ENCODE measurements around the gene FBLN1. TPM values are rescaled to one million over a fixed set of nuclear protein-coding genes. Genes with fewer than 3 reads are reported as not detected.

FBLN1 gene
- total and polyA plus RNA-seq, 9 of the 15 experiments (the other 6 are each of a cell fraction or from before 2014, with no cell fraction given): 0.66 TPM; not detected in 8

- TF ChIP-seq CC2D1A (IDR thresholded peaks at IDR 0.05) (no peak), NR3C1 (CRISPR knock-in tag; IDR thresholded peaks at IDR 0.05) (no peak)
- H3K27me3 ChIP-seq (ENCODE audit: control insufficient read depth in 2 of 2, insufficient read depth in 2 of 2, low read length in 2 of 2): peaks cover 2 to 48% of the 10 kb centered on the region in 2 experiments; a peak in 4 of 5 replicates
- no peaks in the 10 kb centered on the region for H3K79me2 ChIP-seq (ENCODE audit: control insufficient read depth, insufficient read depth, low read length)
- FAIRE-seq (no peak), DNase-seq (ENCODE audit: extremely low read depth in 1 of 4, low spot score in 3 of 4) (no peak), ATAC-seq (no peak)
- ChIA-PET POLR2A (no interaction called here), CTCF (ENCODE audit: low intra/inter-chr PET ratio) (no interaction called here)
- WGBS (ENCODE audit: insufficient coverage, low coverage, missing lambda C conversion rate): under 1% methylated on average over 13 of the region's 20 CpGs
- no peaks in the 10 kb centered on the region for H3K9me3 ChIP-seq (replicated peaks; ENCODE audit: control insufficient read depth, insufficient read depth, low read depth, low read length)
- H3K9me1 ChIP-seq (ENCODE audit: control insufficient read depth, insufficient read depth, low read length): no peaks in the 10 kb centered on the region
- no peaks in the 10 kb centered on the region; a peak in 1 of 5 replicates for H3K4me1 ChIP-seq (replicated peaks in 1 of 2; ENCODE audit: control insufficient read depth in 2 of 2, insufficient read depth in 2 of 2, low read length in 2 of 2)
- no peak overlapping the region for H2AFZ ChIP-seq (ENCODE audit: low read depth, low read length)
- intact Hi-C loops (cut with micrococcal nuclease): no loop called here
- H3K9ac ChIP-seq (ENCODE audit: insufficient read depth in 1 of 2, low read depth in 2 of 2, low read length in 2 of 2): no peak overlapping the region
- H3K4me2 ChIP-seq (ENCODE audit: insufficient read depth, low read length): no peak overlapping the region
- H3K27ac ChIP-seq (ENCODE audit: extremely low read depth, low read depth, low read length): no peak overlapping the region
- no peak overlapping the region for H3K4me3 ChIP-seq
- H3K36me3 ChIP-seq (ENCODE audit: control insufficient read depth, insufficient read depth, low read length): no peaks in the 10 kb centered on the region
- H4K20me1 ChIP-seq (replicated peaks; ENCODE audit: control insufficient read depth, insufficient read depth, low read length): 0 out of 2 replicates have a peak, but pooled peaks cover 5% of the 10 kb centered on the region
- BruUV-seq (replicated peaks): no TSS peak
- in situ Hi-C loops (cut with MboI): no loop called here
These were observed 60.8 kb downstream of the FBLN1 start for GRCh38 chr22:45563362-45564040.

GRCh38 chr22:45564349-45565030 lies 61.8 kb downstream of the FBLN1 start:
- ATAC-seq: no peak
- WGBS (ENCODE audit: insufficient coverage, low coverage, missing lambda C conversion rate): 1% methylated on average over 11 of the region's 13 CpGs
- no peak for FAIRE-seq
- H3K79me2 ChIP-seq (ENCODE audit: control insufficient read depth, insufficient read depth, low read length): no peaks in the 10 kb centered on the region
- H2AFZ ChIP-seq (ENCODE audit: low read depth, low read length): no peak overlapping the region
- H3K36me3 ChIP-seq (ENCODE audit: control insufficient read depth, insufficient read depth, low read length): no peaks in the 10 kb centered on the region
- no peak overlapping the region for H3K27ac ChIP-seq (ENCODE audit: extremely low read depth, low read depth, low read length)
- no peak for DNase-seq (ENCODE audit: extremely low read depth in 1 of 4, low spot score in 3 of 4)
- H4K20me1 ChIP-seq (replicated peaks; ENCODE audit: control insufficient read depth, insufficient read depth, low read length): 0 out of 2 replicates have a peak, but pooled peaks cover 5% of the 10 kb centered on the region
- POLR2A ChIA-PET: interaction anchor here (0.5 kb wide), 1 partner anchor 28 kb away, joined by 3 read pairs; no protein-coding TSS in a partner anchor
- CTCF ChIA-PET (ENCODE audit: low intra/inter-chr PET ratio): no interaction called here
- no peak overlapping the region for H3K9ac ChIP-seq (ENCODE audit: insufficient read depth in 1 of 2, low read depth in 2 of 2, low read length in 2 of 2)
- TF ChIP-seq ZNF143 (CRISPR knock-in tag; IDR thresholded peaks at IDR 0.05) (no peak), ARHGAP35 (IDR thresholded peaks at IDR 0.05; ENCODE audit: partially characterized antibody) (no peak), SMC3 (conservative IDR thresholded peaks at IDR 0.05; ENCODE audit: insufficient read depth, low read depth, low read length) (no peak), NR3C1 (CRISPR knock-in tag; IDR thresholded peaks at IDR 0.05) (no peak), EHMT2 (IDR thresholded peaks at IDR 0.05) (no peak), ZNF655 (CRISPR knock-in tag; IDR thresholded peaks at IDR 0.05) (no peak), HNRNPUL1 (IDR thresholded peaks at IDR 0.05; ENCODE audit: low read length) (no peak), SMARCA4 (IDR thresholded peaks at IDR 0.05) (no peak), ZNF512 (tag; IDR thresholded peaks at IDR 0.05) (no peak), XRCC4 (IDR thresholded peaks at IDR 0.05; ENCODE audit: extremely low read depth, insufficient read depth, insufficient read length) (no peak)
- H3K27me3 ChIP-seq (ENCODE audit: control insufficient read depth in 2 of 2, insufficient read depth in 2 of 2, low read length in 2 of 2): peaks cover 2 to 43% of the 10 kb centered on the region in 2 experiments; a peak in 4 of 5 replicates
- in situ Hi-C loops (cut with MboI) (no loop called here), intact Hi-C loops (cut with micrococcal nuclease) (no loop called here)
- H3K4me2 ChIP-seq (ENCODE audit: insufficient read depth, low read length): no peak overlapping the region
- H3K4me3 ChIP-seq: no peak overlapping the region
- no peaks in the 10 kb centered on the region for H3K9me3 ChIP-seq (replicated peaks; ENCODE audit: control insufficient read depth, insufficient read depth, low read depth, low read length)
- no peaks in the 10 kb centered on the region for H3K9me1 ChIP-seq (ENCODE audit: control insufficient read depth, insufficient read depth, low read length)
- BruUV-seq (replicated peaks): no TSS peak
- no peaks in the 10 kb centered on the region; a peak in 1 of 5 replicates for H3K4me1 ChIP-seq (replicated peaks in 1 of 2; ENCODE audit: control insufficient read depth in 2 of 2, insufficient read depth in 2 of 2, low read length in 2 of 2)

All from K562 (cell line).